NCI-H446 (cell line): ENCODE results near the gene LINGO4.

Experiments
- DNase-seq, 2 experiments: peaks; one replicate each; lab custom pipeline; 2025; lab: John Stamatoyannopoulos, UW

The LINGO4 gene

GRCh38 chr1:151805066-151805820 lies at the start of gene LINGO4:
LINGO4 (minus strand) TSS chr1:151805419; CDS start chr1:151802704, 2,715 bp downstream.
- no peak for DNase-seq

- DNase-seq, result no peak
Observed at GRCh38 chr1:151854658-151855057, 49.4 kb upstream of the LINGO4 start.

GRCh38 chr1:151853411-151853943 lies 48.3 kb upstream of the LINGO4 start, which contains the start of gene THEM5:
THEM5 (minus strand) TSS chr1:151853712; CDS start chr1:151853565, 147 bp downstream.
- peak in 1 of 2 experiments; percentile 64 for DNase-seq

- DNase-seq, result no peak
Observed at GRCh38 chr1:151852733-151853132, 47.5 kb upstream of the LINGO4 start.

- DNase-seq, result no peak
Observed at GRCh38 chr1:151851886-151852285, 46.7 kb upstream of the LINGO4 start.

GRCh38 chr1:151849871-151850270 lies 44.7 kb upstream of the LINGO4 start:
- no peak for DNase-seq

- no peak for DNase-seq
Observed at GRCh38 chr1:151849126-151849525, 43.9 kb upstream of the LINGO4 start.

GRCh38 chr1:151847867-151848596 lies 42.8 kb upstream of the LINGO4 start:
- no peak for DNase-seq

- DNase-seq, result no peak
Observed at GRCh38 chr1:151846686-151847237, 41.5 kb upstream of the LINGO4 start.

- no peak for DNase-seq
Observed at GRCh38 chr1:151846062-151846568, 40.9 kb upstream of the LINGO4 start.

GRCh38 chr1:151843398-151843797 lies 38.2 kb upstream of the LINGO4 start:
- no peak for DNase-seq

- DNase-seq, result no peak
Observed at GRCh38 chr1:151841141-151841540, 35.9 kb upstream of the LINGO4 start.

- no peak for DNase-seq
Observed at GRCh38 chr1:151840421-151840820, 35.2 kb upstream of the LINGO4 start.

- no peak for DNase-seq
Observed at GRCh38 chr1:151839457-151840403, 34.5 kb upstream of the LINGO4 start, which contains the start of gene C2CD4D. C2CD4D (minus strand) TSS chr1:151839820; CDS start chr1:151838989, 831 bp downstream.

- DNase-seq, result no peak
Observed at GRCh38 chr1:151839082-151839412, 33.8 kb upstream of the LINGO4 start.

- no peak for DNase-seq
Observed at GRCh38 chr1:151838222-151839081, 33.2 kb upstream of the LINGO4 start.

- no peak for DNase-seq
Observed at GRCh38 chr1:151837884-151838221, 32.6 kb upstream of the LINGO4 start.

GRCh38 chr1:151837197-151837596 lies 32.0 kb upstream of the LINGO4 start:
- DNase-seq, result no peak

GRCh38 chr1:151835596-151835995 lies 30.4 kb upstream of the LINGO4 start:
- DNase-seq, result no peak

GRCh38 chr1:151834239-151834638 lies 29.0 kb upstream of the LINGO4 start:
- no peak for DNase-seq
